Smooth muscle cell of the pulmonary artery (primary cell): Measurements from ENCODE around the gene SLC11A2. TPM values are rescaled to one million over a fixed set of nuclear protein-coding genes. Genes with fewer than 3 reads are reported as not detected.

Source experiments
- total RNA-seq: library from RNA; depleted of rRNA; stranded (reverse); fragments of >200 nt; gene quantifications from 2 replicates; pipeline ENCODE4 v1.2.3, GENCODE V29; 2014

SLC11A2 gene
- 76.0 and 96.2 TPM in 2 replicates for total RNA-seq

GRCh38 chr12:51025836-51026638 lies at the start of gene SLC11A2:
SLC11A2 (minus strand) TSS chr12:51026384; CDS start chr12:51010728, 15,656 bp downstream.

GRCh38 chr12:51047655-51048540 lies 21.7 kb upstream of the SLC11A2 start, which contains the start of gene LETMD1:
LETMD1 (plus strand) TSS chr12:51048327; CDS start chr12:51048357, 30 bp downstream.

GRCh38 chr12:50952510-50952909 lies 73.7 kb downstream of the SLC11A2 start, which contains the start of gene HIGD1C:
HIGD1C (plus strand) TSS chr12:50952544; CDS start chr12:50953999, 1,455 bp downstream.

Other genes starting within 250 kb of the SLC11A2 start
- gene TMPRSS12, start 183.5 kb downstream of the SLC11A2 start, total RNA-seq: not detected in 2 replicates
- not detected in 2 replicates for gene HIGD1C, start 73.8 kb downstream of the SLC11A2 start, total RNA-seq
- gene LETMD1, start 21.9 kb upstream of the SLC11A2 start, total RNA-seq: 56.8 and 60.3 TPM in 2 replicates
- gene CSRNP2, start 57.2 kb upstream of the SLC11A2 start, total RNA-seq: 21.8 and 25.6 TPM in 2 replicates
- gene TFCP2, start 146.8 kb upstream of the SLC11A2 start, total RNA-seq: 12.6 and 15.3 TPM in 2 replicates
- gene POU6F1, start 191.7 kb upstream of the SLC11A2 start, total RNA-seq: 3.5 and 5.2 TPM in 2 replicates
- gene DAZAP2, start 212.4 kb upstream of the SLC11A2 start, total RNA-seq: 108 and 112 TPM in 2 replicates
- 9.6 and 19.1 TPM in 2 replicates for gene SMAGP, start 244.0 kb upstream of the SLC11A2 start, total RNA-seq